ENCODE measurements around the gene ARMC7. TPM values are rescaled to one million over a fixed set of nuclear protein-coding genes. Genes with fewer than 3 reads are reported as not detected.
"Not testable (repeated sequence)": the region's sequence is repeated elsewhere in the genome, so short reads cannot be mapped to it uniquely, and the experiment has no call there.

The ARMC7 gene
- total RNA-seq, 1 experiment from 2014 or later: 2.6 TPM

- DNase-seq (ENCODE audit: low read depth): no peak
Measured at GRCh38 chr17:75130059-75130631, 20.4 kb downstream of the ARMC7 start.

- DNase-seq (ENCODE audit: low read depth): peak; percentile 75
Measured at GRCh38 chr17:75130632-75131277, 21.0 kb downstream of the ARMC7 start.

- peak; percentile 91 for DNase-seq (ENCODE audit: low read depth)
Measured at GRCh38 chr17:75131278-75132017, 21.7 kb downstream of the ARMC7 start, which contains the start of gene NT5C. NT5C (minus strand) TSS chr17:75131742; CDS start chr17:75131707, 35 bp downstream.

GRCh38 chr17:75132018-75133000 lies 22.5 kb downstream of the ARMC7 start:
- not testable (repeated sequence) for DNase-seq (ENCODE audit: low read depth)

- no peak for DNase-seq (ENCODE audit: low read depth)
Measured at GRCh38 chr17:75133001-75133400, 23.2 kb downstream of the ARMC7 start.

- not testable (repeated sequence) for DNase-seq (ENCODE audit: low read depth)
Measured at GRCh38 chr17:75133607-75134347, 24.0 kb downstream of the ARMC7 start.

- DNase-seq (ENCODE audit: low read depth): no peak
Measured at GRCh38 chr17:75135452-75135851, 25.7 kb downstream of the ARMC7 start.

- DNase-seq (ENCODE audit: low read depth): no peak
Measured at GRCh38 chr17:75135946-75136345, 26.2 kb downstream of the ARMC7 start.

GRCh38 chr17:75137762-75138161 lies 28.0 kb downstream of the ARMC7 start:
- not testable (repeated sequence) for DNase-seq (ENCODE audit: low read depth)

GRCh38 chr17:75138519-75138918 lies 28.8 kb downstream of the ARMC7 start:
- no peak for DNase-seq (ENCODE audit: low read depth)

- DNase-seq (ENCODE audit: low read depth): no peak
Measured at GRCh38 chr17:75142236-75142971, 32.6 kb downstream of the ARMC7 start.

GRCh38 chr17:75144816-75145512 lies 35.2 kb downstream of the ARMC7 start:
- DNase-seq (ENCODE audit: low read depth): no peak

- no peak for DNase-seq (ENCODE audit: low read depth)
Measured at GRCh38 chr17:75146592-75146991, 36.8 kb downstream of the ARMC7 start.

- DNase-seq (ENCODE audit: low read depth): no peak
Measured at GRCh38 chr17:75147878-75148546, 38.2 kb downstream of the ARMC7 start.

- DNase-seq (ENCODE audit: low read depth): peak; percentile 33
Measured at GRCh38 chr17:75151930-75152329, 42.2 kb downstream of the ARMC7 start.

- DNase-seq (ENCODE audit: low read depth): no peak
Measured at GRCh38 chr17:75152523-75152921, 42.8 kb downstream of the ARMC7 start.

GRCh38 chr17:75152922-75153779 lies 43.4 kb downstream of the ARMC7 start:
- DNase-seq (ENCODE audit: low read depth): peak; percentile 57

GRCh38 chr17:75153780-75154194 lies 44.0 kb downstream of the ARMC7 start:
- peak; percentile 27 for DNase-seq (ENCODE audit: low read depth)

Measured in Daoy (cell line).